HCT116 (cell line): ENCODE data around the gene BNC2. TPM values are rescaled to one million over a fixed set of nuclear protein-coding genes. Genes with fewer than 3 reads are reported as not detected.

Source experiments
- ATAC-seq: fragments of 200-7000 bp; cut with Tn5 transposase; 2 replicates; pipeline ENCODE4 v1.9.1; 2020; ENCODE audit warnings: mild to moderate bottlenecking, moderate library complexity
- BruUV-seq: library from RNA; stranded (reverse); fragments of 400-500 nt; replicated peaks from 2 replicates; lab custom pipeline; 2021; lab: Mats Ljungman, UMichigan
- CTCF ChIA-PET: fragments of 300-600 bp; sonication (Branson Sonifier 250); formaldehyde crosslinking; loops from one replicate; lab custom pipeline; 2021; ENCODE audit warnings: antibody characterized with exemption; lab: Charles Lee
- POLR2A ChIA-PET: fragments of 300-600, 350-600 bp; sonication (Branson Sonifier 250); formaldehyde crosslinking; loops from one replicate; lab custom pipeline; 2021; ENCODE audit warnings: antibody characterized with exemption; lab: Charles Lee
- RAD21 ChIA-PET, 2 experiments: fragments of 300-600 bp; sonication (Branson Sonifier 250); formaldehyde crosslinking; loops; one replicate each; lab custom pipeline; 2023; ENCODE audit warnings: low total read pairs in 2 of 2; ENCODE audit not compliant: uncharacterized antibody in 2 of 2, unreplicated experiment in 2 of 2, low non-redundant PET in 1 of 2; lab: Charles Lee
- DNase-seq: peaks from one replicate; pipeline ENCODE4 v3.0.0-alpha.2; 2010; ENCODE audit warnings: low read depth, low spot score
- H2AFZ ChIP-seq: fragments of 200-600 bp; shearing (Covaris generic), sonication (generic); 2 replicates; pipeline ENCODE4 v1.6.1; 2017; ENCODE audit warnings: low read depth, mixed run types, mixed read lengths, antibody characterized with exemption, low read length; ENCODE audit not compliant: poor library complexity, severe bottlenecking
- H3K27ac ChIP-seq: 2 replicates; pipeline ENCODE4 v1.5.1; 2012; ENCODE audit warnings: low read depth, low read length
- H3K27me3 ChIP-seq: fragments of 200-600 bp; sonication (generic); 2 replicates; pipeline ENCODE4 v1.6.1; 2016; ENCODE audit warnings: mixed run types, low read length, mixed read lengths; ENCODE audit not compliant: insufficient read depth
- H3K36me3 ChIP-seq, 2 experiments: fragments of 200-500 bp in 1 of 2; fragments of 200-600 bp in 1 of 2; sonication (Bioruptor generic) in 1 of 2; sonication (generic) in 1 of 2; 2 replicates each; pipeline versions ENCODE4 v1.5.1 to v1.6.1; 2014 to 2016; ENCODE audit warnings: low read length in 2 of 2, inconsistent platforms in 1 of 2, mixed read lengths in 1 of 2, mixed run types in 1 of 2; ENCODE audit not compliant: insufficient read depth in 2 of 2, control insufficient read depth in 1 of 2
- H3K4me1 ChIP-seq, 2 experiments: fragments of 200-600 bp in 1 of 2; sonication (generic) in 1 of 2; 2 replicates each; pipeline versions ENCODE4 v1.5.1 to v1.6.1; 2012 to 2017; ENCODE audit warnings: low read length in 2 of 2, inconsistent platforms in 1 of 2, mild to moderate bottlenecking in 1 of 2, mixed read lengths in 1 of 2, mixed run types in 1 of 2, moderate library complexity in 1 of 2; ENCODE audit not compliant: insufficient read depth in 2 of 2, control insufficient read depth in 1 of 2
- H3K4me2 ChIP-seq: fragments of 200-600 bp; sonication (generic); 2 replicates; pipeline ENCODE4 v1.6.1; 2017; ENCODE audit warnings: mixed run types, low read length, mixed read lengths
- H3K4me3 ChIP-seq, 2 experiments: fragments of 200-600 bp in 1 of 2; sonication (generic) in 1 of 2; replicated peaks in 1 of 2; 2 replicates each; pipeline ENCODE4 v1.5.1; 2011 to 2016; ENCODE audit warnings: low read length in 2 of 2, control low read depth in 1 of 2, low read depth in 1 of 2, mild to moderate bottlenecking in 1 of 2, mixed read lengths in 1 of 2, mixed run types in 1 of 2
- H3K79me2 ChIP-seq: fragments of 200-600 bp; sonication (generic); 2 replicates; pipeline ENCODE4 v1.6.1; 2017; ENCODE audit warnings: mild to moderate bottlenecking, mixed run types, low read length, moderate library complexity, mixed read lengths; ENCODE audit not compliant: insufficient read depth
- H3K9ac ChIP-seq: fragments of 200-600 bp; sonication (generic); 2 replicates; pipeline ENCODE4 v1.6.1; 2016; ENCODE audit warnings: low read length, mixed read lengths
- H3K9me2 ChIP-seq: fragments of 200-600 bp; sonication (generic), shearing (Covaris generic); 2 replicates; pipeline ENCODE4 v1.6.1; 2017; ENCODE audit warnings: mixed run types, mild to moderate bottlenecking, moderate library complexity; ENCODE audit not compliant: insufficient read depth
- H3K9me3 ChIP-seq, 2 experiments: fragments of 200-500 bp in 1 of 2; fragments of 200-600 bp in 1 of 2; sonication (Bioruptor generic) in 1 of 2; sonication (generic) in 1 of 2; 2 replicates each; pipeline ENCODE4 v1.6.1; 2014 to 2017; ENCODE audit warnings: low read length in 2 of 2, mixed read lengths in 2 of 2, inconsistent platforms in 1 of 2, low read depth in 1 of 2, mild to moderate bottlenecking in 1 of 2, mixed run types in 1 of 2, moderate library complexity in 1 of 2; ENCODE audit not compliant: control insufficient read depth in 1 of 2, insufficient read depth in 1 of 2
- H4K20me1 ChIP-seq: fragments of 200-600 bp; sonication (generic), shearing (Covaris generic); 2 replicates; pipeline ENCODE4 v1.6.1; 2017; ENCODE audit warnings: mixed run types, mild to moderate bottlenecking, moderate library complexity; ENCODE audit not compliant: insufficient read depth
- CBX3 ChIP-seq: IDR thresholded peaks from 2 replicates; pipeline ENCODE4 v1.6.1; 2012; ENCODE audit warnings: low read depth
- EGR1 ChIP-seq: IDR thresholded peaks from 2 replicates; pipeline ENCODE4 v1.6.1; 2012; ENCODE audit warnings: low read depth
- EZH2phosphoT487 ChIP-seq: fragments of 200-600 bp; IDR thresholded peaks from 2 replicates; pipeline ENCODE4 v1.6.1; 2018; ENCODE audit warnings: antibody characterized with exemption, borderline replicate concordance
- JUND ChIP-seq: IDR thresholded peaks from 2 replicates; pipeline ENCODE4 v1.6.1; 2012
- POLR2A ChIP-seq: IDR thresholded peaks from 2 replicates; pipeline ENCODE4 v1.7.0; 2011; ENCODE audit warnings: borderline replicate concordance; ENCODE audit not compliant: insufficient read depth, insufficient read length; ENCODE audit errors: extremely low read depth
- RAD21 ChIP-seq: IDR thresholded peaks from 2 replicates; pipeline ENCODE4 v1.6.1; 2012; ENCODE audit warnings: low read depth, mild to moderate bottlenecking
- SIN3A ChIP-seq: IDR thresholded peaks from 2 replicates; pipeline ENCODE4 v1.6.1; 2012; ENCODE audit warnings: low read depth
- SP1 ChIP-seq: IDR thresholded peaks from 2 replicates; pipeline ENCODE4 v1.6.1; 2012; ENCODE audit warnings: low read depth
- SRF ChIP-seq: IDR thresholded peaks from 2 replicates; pipeline ENCODE4 v1.6.1; 2012; ENCODE audit warnings: low read depth
- ZFX ChIP-seq: fragments of 450-650 bp; IDR thresholded peaks from 2 replicates; pipeline ENCODE4 v1.6.1; 2017
- intact Hi-C: fragments of 100-400 bp; cut with micrococcal nuclease; formaldehyde crosslinking; loops from 2 replicates; pipeline ENCODE4 v1.10.0; 2022
- total RNA-seq: library from RNA; stranded (reverse); gene quantifications from one replicate; pipeline ENCODE4 v1.2.1, GENCODE V29; 2021; ENCODE audit not compliant: unreplicated experiment
- TF ChIP-seq, protein P1 (sequence below): IDR thresholded peaks from 2 replicates; pipeline ENCODE4 v1.6.1; 2012
- TF ChIP-seq, protein P2 (sequence below), 3 experiments: fragments of 200-600 bp in 1 of 3; sonication (generic) in 1 of 3; IDR thresholded peaks in 2 of 3; conservative IDR thresholded peaks in 1 of 3; 2 replicates each; pipeline ENCODE4 v1.5.1; 2012 to 2017; ENCODE audit warnings: low read depth in 2 of 3, low read length in 2 of 3, antibody characterized with exemption in 1 of 3, borderline replicate concordance in 1 of 3, control low read depth in 1 of 3, mild to moderate bottlenecking in 1 of 3, mixed read lengths in 1 of 3, mixed run types in 1 of 3, moderate library complexity in 1 of 3; ENCODE audit not compliant: insufficient read depth in 1 of 3

The BNC2 gene
- total RNA-seq, 1 experiment from 2014 or later = 0.37 TPM

DNA sequence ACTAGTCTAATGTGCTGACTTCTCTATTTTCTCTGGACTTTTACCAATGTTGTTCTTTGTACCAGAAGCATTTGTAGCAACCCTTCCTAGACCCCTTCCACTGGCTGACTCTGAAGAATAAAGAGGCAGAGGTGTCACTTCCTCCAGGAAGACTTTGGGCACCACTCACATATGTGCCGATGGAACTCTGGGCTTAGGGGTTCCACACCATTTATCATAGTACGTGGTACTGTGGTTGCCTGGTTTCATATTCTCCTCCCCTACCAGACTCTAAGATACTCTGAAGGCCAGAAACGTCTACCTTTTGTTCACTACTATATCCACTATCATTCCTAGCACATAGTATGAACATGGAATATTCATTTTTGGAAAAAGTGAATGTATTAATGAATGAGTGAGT, 88.0 kb downstream of the BNC2 start:
- no peaks in the 10 kb centered on the region for H3K4me1 ChIP-seq
- POLR2A ChIA-PET = no interaction called here
- TF ChIP-seq RAD21 = no peak
- TF ChIP-seq, protein P1, sequence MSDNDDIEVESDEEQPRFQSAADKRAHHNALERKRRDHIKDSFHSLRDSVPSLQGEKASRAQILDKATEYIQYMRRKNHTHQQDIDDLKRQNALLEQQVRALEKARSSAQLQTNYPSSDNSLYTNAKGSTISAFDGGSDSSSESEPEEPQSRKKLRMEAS = no peak
- no peak for TF ChIP-seq EGR1
- TF ChIP-seq SIN3A = no peak
- TF ChIP-seq CBX3 = no peak
- TF ChIP-seq ZFX = no peak
- TF ChIP-seq POLR2A = no peak
- TF ChIP-seq SP1 = no peak
- TF ChIP-seq, protein P2, sequence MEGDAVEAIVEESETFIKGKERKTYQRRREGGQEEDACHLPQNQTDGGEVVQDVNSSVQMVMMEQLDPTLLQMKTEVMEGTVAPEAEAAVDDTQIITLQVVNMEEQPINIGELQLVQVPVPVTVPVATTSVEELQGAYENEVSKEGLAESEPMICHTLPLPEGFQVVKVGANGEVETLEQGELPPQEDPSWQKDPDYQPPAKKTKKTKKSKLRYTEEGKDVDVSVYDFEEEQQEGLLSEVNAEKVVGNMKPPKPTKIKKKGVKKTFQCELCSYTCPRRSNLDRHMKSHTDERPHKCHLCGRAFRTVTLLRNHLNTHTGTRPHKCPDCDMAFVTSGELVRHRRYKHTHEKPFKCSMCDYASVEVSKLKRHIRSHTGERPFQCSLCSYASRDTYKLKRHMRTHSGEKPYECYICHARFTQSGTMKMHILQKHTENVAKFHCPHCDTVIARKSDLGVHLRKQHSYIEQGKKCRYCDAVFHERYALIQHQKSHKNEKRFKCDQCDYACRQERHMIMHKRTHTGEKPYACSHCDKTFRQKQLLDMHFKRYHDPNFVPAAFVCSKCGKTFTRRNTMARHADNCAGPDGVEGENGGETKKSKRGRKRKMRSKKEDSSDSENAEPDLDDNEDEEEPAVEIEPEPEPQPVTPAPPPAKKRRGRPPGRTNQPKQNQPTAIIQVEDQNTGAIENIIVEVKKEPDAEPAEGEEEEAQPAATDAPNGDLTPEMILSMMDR (IDR thresholded peaks at IDR 0.05 in 2 of 3, conservative IDR thresholded peaks at IDR 0.05 in 1 of 3; ENCODE audit: borderline replicate concordance in 1 of 3, insufficient read depth in 1 of 3, low read depth in 2 of 3, low read length in 2 of 3) = no peak
- no peak for TF ChIP-seq JUND
- TF ChIP-seq, all 23 proteins: peak for 0
- BruUV-seq = no TSS peak
- Histone ChIP-seq H3K9me3 (no peaks in the 10 kb centered on the region; a peak in 1 of 4 replicates), H3K79me2 (no peaks in the 10 kb centered on the region), H3K27me3 (no peaks in the 10 kb centered on the region), H3K36me3 (no peaks in the 10 kb centered on the region), H3K9ac (no peak overlapping the region), H2AFZ (no peak overlapping the region), H3K4me3 (no peak overlapping the region), H3K9me2 (no peaks in the 10 kb centered on the region), H3K4me2 (no peak overlapping the region), H4K20me1 (no peaks in the 10 kb centered on the region), H3K27ac (no peak overlapping the region)
- ATAC-seq (no peak), DNase-seq (no peak)
- intact Hi-C loops = no loop called here
- ChIA-PET RAD21 (no interaction called here), CTCF (no interaction called here)

DNA sequence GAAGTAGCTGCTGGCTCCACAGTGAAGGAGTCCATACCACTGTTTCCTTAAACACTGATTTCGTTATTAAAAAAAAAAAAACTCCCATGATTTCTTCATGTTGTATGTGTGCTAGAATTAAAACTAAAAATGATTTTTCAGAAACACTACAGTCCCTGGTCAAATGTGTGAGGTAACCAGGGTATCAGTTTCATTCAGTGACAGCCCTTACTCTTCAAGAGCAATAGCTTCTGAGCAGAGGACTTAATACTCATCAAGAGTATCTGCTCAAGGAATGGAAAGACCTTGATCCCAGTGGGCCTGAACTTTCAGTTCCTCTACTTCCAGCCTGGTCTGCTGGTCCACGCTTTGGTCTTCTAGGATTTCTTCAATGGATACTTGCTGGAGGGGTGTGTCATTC, 95.1 kb downstream of the BNC2 start:
- Histone ChIP-seq H3K27ac (no peak overlapping the region), H4K20me1 (no peaks in the 10 kb centered on the region), H3K27me3 (no peaks in the 10 kb centered on the region), H3K4me2 (no peak overlapping the region), H3K9me3 (no peaks in the 10 kb centered on the region), H3K9ac (no peak overlapping the region), H3K79me2 (no peaks in the 10 kb centered on the region), H3K4me3 (no peak overlapping the region), H3K9me2 (no peaks in the 10 kb centered on the region), H2AFZ (no peak overlapping the region), H3K36me3 (no peaks in the 10 kb centered on the region), H3K4me1 (no peaks in the 10 kb centered on the region)
- ATAC-seq (no peak), DNase-seq (no peak)
- ChIA-PET CTCF (no interaction called here), RAD21 (no interaction called here), POLR2A (no interaction called here)
- TF ChIP-seq EZH2phosphoT487 (no peak), SRF (no peak), EGR1 (no peak), CBX3 (no peak), SP1 (no peak)
- TF ChIP-seq, protein P1 = no peak
- no TSS peak for BruUV-seq
- intact Hi-C loops = no loop called here
